GM21447 (cell line): ENCODE results near the gene SLC38A6.

Source experiments
- ATAC-seq: cut with Tn5 transposase; IDR thresholded peaks from one replicate; pipeline ENCODE4 v1.9.1; 2021; ENCODE audit not compliant: unreplicated experiment

SLC38A6 gene

DNA sequence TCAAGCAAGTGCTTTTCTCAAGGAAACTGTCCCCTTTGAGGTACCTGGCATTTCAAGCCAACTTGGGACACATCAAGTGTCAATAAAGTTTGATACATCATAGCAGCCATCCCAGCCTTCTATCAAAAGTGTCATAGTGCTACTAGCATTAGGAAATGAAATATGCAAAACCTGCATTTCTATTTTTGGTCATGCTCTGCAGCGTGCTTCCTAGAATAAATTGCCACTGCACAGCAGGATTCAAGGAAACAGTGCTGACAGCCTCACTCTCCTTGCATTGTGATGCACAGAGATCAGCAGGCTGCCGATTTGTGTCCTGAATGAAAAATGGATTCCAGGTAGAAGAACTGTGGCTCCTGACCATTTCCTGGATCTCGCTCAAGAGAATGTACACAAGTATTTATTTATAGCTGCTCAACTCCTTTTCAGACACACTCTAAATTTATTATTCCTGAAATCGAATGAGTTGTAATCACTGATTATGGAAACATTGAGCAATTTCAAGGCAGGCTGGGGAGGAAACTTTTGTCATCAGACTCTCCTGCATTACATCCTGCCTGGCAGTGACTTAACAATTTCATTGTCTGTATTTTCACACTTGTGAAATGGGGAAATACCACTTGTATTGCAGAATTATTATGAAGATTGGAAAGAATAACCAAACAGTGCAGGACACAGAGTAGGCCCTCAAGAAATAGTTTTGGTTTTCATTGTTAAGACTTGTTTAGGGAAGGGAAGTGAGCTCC, 120.9 kb downstream of the SLC38A6 start:
- no peak for ATAC-seq
